Activated CD8-positive, alpha-beta memory T cell treated with anti-CD3 and anti-CD28 coated beads for 48 hours (primary cell): ENCODE results near the gene UBXN6.

ENCODE experiments used
- DNase-seq, 3 experiments: peaks; one replicate each; pipeline ENCODE4 v3.0.0-alpha.2; 2020; ENCODE audit warnings: low read depth in 2 of 3, low spot score in 2 of 3

Gene UBXN6

GRCh38 chr19:4493929-4494690 is 36.5 kb upstream of the UBXN6 start:
- DNase-seq = no peak

- DNase-seq = no peak
Observed at GRCh38 chr19:4493104-4493928, 35.7 kb upstream of the UBXN6 start.

GRCh38 chr19:4492337-4493103 is 34.9 kb upstream of the UBXN6 start:
- DNase-seq = no peak

- DNase-seq = no peak
Observed at GRCh38 chr19:4491446-4491845, 33.9 kb upstream of the UBXN6 start.

- no peak for DNase-seq
Observed at GRCh38 chr19:4488496-4488895, 30.9 kb upstream of the UBXN6 start.

GRCh38 chr19:4487572-4487971 is 30.0 kb upstream of the UBXN6 start:
- no peak for DNase-seq

GRCh38 chr19:4483385-4483784 is 25.8 kb upstream of the UBXN6 start:
- no peak for DNase-seq

- DNase-seq = no peak
Observed at GRCh38 chr19:4482721-4483364, 25.2 kb upstream of the UBXN6 start.

- DNase-seq = no peak
Observed at GRCh38 chr19:4477034-4477801, 19.6 kb upstream of the UBXN6 start.

- DNase-seq = no peak
Observed at GRCh38 chr19:4474514-4475022, 17.0 kb upstream of the UBXN6 start.

- no peak for DNase-seq
Observed at GRCh38 chr19:4473763-4474513, 16.3 kb upstream of the UBXN6 start.

GRCh38 chr19:4473011-4473762 is 15.6 kb upstream of the UBXN6 start:
- no peak for DNase-seq

GRCh38 chr19:4472174-4472974 is 14.8 kb upstream of the UBXN6 start, which contains the start of gene HDGFL2:
Gene HDGFL2, plus strand, starts transcription at chr19:4472297. Its CDS starts 54 bp downstream, at chr19:4472351.
- DNase-seq = peak in 1 of 3 experiments; percentile 69

GRCh38 chr19:4471403-4472173 is 14.0 kb upstream of the UBXN6 start:
- DNase-seq = peak; percentile 64 to 92 (median 85)

- DNase-seq = no peak
Observed at GRCh38 chr19:4467835-4468234, 10.2 kb upstream of the UBXN6 start.

GRCh38 chr19:4464815-4465581 is 7.4 kb upstream of the UBXN6 start:
- DNase-seq = no peak
